ENCODE measurements around the gene DUSP6.

DUSP6 gene

GRCh38 chr12:89366676-89367364, 14.5 kb upstream of the DUSP6 start:
- DNase-seq (ENCODE audit: low read depth), result no peak
- H3K4me3 ChIP-seq (ENCODE audit: low read length), result no peak overlapping the region
- TF ChIP-seq, protein P1, sequence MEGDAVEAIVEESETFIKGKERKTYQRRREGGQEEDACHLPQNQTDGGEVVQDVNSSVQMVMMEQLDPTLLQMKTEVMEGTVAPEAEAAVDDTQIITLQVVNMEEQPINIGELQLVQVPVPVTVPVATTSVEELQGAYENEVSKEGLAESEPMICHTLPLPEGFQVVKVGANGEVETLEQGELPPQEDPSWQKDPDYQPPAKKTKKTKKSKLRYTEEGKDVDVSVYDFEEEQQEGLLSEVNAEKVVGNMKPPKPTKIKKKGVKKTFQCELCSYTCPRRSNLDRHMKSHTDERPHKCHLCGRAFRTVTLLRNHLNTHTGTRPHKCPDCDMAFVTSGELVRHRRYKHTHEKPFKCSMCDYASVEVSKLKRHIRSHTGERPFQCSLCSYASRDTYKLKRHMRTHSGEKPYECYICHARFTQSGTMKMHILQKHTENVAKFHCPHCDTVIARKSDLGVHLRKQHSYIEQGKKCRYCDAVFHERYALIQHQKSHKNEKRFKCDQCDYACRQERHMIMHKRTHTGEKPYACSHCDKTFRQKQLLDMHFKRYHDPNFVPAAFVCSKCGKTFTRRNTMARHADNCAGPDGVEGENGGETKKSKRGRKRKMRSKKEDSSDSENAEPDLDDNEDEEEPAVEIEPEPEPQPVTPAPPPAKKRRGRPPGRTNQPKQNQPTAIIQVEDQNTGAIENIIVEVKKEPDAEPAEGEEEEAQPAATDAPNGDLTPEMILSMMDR (conservative IDR thresholded peaks at IDR 0.05; ENCODE audit: low read length), result no peak

GRCh38 chr12:89364631-89365030, 12.3 kb upstream of the DUSP6 start:
- no peak overlapping the region for H3K4me3 ChIP-seq (ENCODE audit: low read length)
- TF ChIP-seq, protein P1 (conservative IDR thresholded peaks at IDR 0.05; ENCODE audit: low read length), result no peak
- DNase-seq (ENCODE audit: low read depth), result no peak

DNA sequence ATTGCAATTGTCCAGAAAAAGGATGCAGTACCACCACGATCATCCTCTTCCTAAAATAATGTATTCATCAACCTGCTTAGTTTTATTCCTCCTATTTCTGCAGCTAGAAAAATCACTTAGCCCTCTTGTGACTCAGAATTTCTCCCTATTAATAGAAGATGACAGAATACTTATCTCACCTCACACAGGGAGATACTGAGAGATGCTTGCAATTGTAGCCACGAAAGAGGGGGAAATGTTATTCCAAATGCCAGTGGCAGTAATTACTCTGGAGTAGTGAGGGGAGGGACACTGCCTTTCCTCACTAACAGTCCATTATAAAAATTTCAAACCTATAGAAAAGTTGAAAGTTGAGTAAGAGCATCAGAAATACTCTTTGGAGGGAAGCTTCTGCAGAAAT, 11.8 kb upstream of the DUSP6 start:
- no peak overlapping the region for H3K4me3 ChIP-seq (ENCODE audit: low read length)
- TF ChIP-seq, protein P1 (conservative IDR thresholded peaks at IDR 0.05; ENCODE audit: low read length), result no peak
- no peak for DNase-seq (ENCODE audit: low read depth)

GRCh38 chr12:89363582-89363981, 11.3 kb upstream of the DUSP6 start:
- no peak overlapping the region for H3K4me3 ChIP-seq (ENCODE audit: low read length)
- TF ChIP-seq, protein P1 (conservative IDR thresholded peaks at IDR 0.05; ENCODE audit: low read length), result no peak
- no peak for DNase-seq (ENCODE audit: low read depth)

GRCh38 chr12:89363084-89363483, 10.8 kb upstream of the DUSP6 start:
- no peak overlapping the region for H3K4me3 ChIP-seq (ENCODE audit: low read length)
- TF ChIP-seq, protein P1 (conservative IDR thresholded peaks at IDR 0.05; ENCODE audit: low read length), result no peak
- DNase-seq (ENCODE audit: low read depth), result no peak

DNA sequence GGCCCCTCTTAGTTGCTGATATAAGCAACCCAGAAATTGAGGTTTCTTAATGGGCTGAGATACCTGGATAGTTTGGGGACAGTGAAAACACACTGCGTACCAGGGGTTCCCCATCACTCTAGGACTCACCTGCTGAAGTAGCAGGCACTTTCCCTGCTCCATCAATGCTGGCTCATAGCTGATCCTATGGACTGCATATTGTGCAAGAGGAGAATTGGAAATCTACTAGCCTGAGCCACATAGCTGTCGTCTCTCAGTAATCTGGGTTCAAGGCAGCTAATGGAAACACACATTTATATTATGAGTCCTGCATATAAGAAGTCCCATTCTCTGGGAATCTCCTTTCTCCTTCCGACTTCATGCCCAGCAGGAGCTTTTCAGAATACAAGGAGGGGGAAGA, 7.3 kb upstream of the DUSP6 start:
- TF ChIP-seq, protein P1 (conservative IDR thresholded peaks at IDR 0.05; ENCODE audit: low read length), result no peak
- DNase-seq (ENCODE audit: low read depth), result no peak
- H3K4me3 ChIP-seq (ENCODE audit: low read length), result no peak overlapping the region

DNA sequence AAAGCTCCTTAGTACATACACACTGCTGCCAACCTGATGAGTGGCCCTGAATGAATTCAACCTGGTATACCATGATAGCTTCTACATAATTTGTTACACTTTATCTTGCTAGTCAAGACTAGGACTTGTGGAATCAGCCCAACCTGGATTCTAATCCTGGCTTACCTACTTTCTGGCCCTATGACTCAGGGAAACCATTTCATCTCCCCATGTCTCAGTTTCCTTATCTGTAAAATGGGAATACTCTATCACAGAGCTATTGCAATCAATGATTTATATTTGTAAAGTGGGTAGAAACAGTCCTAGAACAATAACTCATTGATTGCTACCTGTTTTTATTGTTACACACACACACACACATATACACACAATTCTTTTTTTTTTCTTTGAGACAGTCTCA, 6.5 kb upstream of the DUSP6 start:
- H3K4me3 ChIP-seq (ENCODE audit: low read length), result no peak overlapping the region
- no peak for DNase-seq (ENCODE audit: low read depth)
- TF ChIP-seq, protein P1 (conservative IDR thresholded peaks at IDR 0.05; ENCODE audit: low read length), result no peak

Measured in AG10803 (cell line).